Measurements from ENCODE around the gene ST8SIA5.

- TF ChIP-seq CTCF (conservative IDR thresholded peaks at IDR 0.05) (no peak), EZH2 (IDR thresholded peaks at IDR 0.05; ENCODE audit: low read depth) (no peak)
These were observed 95.7 kb downstream of the ST8SIA5 start for GRCh38 chr18:46660957-46661749.

Measured in PC-9 (cell line).